HG02610 (cell line): Measurements from ENCODE around the gene PRKG2.

Experiments used
- ATAC-seq: cut with Tn5 transposase; IDR thresholded peaks from one replicate; pipeline ENCODE4 v1.9.1; 2021; ENCODE audit warnings: mild to moderate bottlenecking, moderate library complexity; ENCODE audit not compliant: unreplicated experiment

PRKG2 gene

DNA sequence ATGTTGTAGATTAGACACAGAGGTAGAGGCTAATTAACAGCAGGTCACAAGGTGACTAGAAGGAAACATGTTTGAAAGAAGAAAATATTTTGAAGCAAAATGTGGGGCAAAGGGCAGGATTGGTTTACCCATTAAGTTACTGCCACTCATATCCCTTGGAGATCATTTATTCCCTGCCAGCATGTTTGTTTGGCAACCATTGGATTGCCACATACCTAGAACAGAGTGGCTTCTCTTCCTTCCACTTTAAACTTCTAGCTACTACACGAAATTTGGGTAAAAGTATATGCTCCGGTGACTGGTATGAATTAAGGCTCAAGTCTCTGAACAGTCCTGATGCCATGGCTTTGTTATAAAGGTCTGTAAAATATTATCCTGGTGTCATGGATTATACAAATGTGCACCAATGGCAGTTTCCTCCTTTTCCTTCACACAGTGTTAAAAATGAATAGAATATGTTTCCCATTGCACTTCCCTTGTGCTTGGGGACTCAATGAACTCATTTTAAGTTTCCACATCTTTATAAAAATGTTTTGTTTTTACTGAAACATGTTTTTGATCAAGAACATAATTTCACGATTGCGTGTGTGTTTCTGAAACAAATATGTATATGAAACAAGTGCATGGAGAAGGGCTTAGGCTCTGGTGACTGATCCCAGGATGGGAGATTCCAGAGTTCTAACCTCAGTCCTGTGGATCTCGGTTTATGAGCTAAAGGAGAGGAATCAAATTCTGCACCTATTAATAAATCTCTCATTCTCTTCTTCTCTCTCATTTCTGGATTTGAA is 172.2 kb downstream of the PRKG2 start:
- ATAC-seq = no peak

DNA sequence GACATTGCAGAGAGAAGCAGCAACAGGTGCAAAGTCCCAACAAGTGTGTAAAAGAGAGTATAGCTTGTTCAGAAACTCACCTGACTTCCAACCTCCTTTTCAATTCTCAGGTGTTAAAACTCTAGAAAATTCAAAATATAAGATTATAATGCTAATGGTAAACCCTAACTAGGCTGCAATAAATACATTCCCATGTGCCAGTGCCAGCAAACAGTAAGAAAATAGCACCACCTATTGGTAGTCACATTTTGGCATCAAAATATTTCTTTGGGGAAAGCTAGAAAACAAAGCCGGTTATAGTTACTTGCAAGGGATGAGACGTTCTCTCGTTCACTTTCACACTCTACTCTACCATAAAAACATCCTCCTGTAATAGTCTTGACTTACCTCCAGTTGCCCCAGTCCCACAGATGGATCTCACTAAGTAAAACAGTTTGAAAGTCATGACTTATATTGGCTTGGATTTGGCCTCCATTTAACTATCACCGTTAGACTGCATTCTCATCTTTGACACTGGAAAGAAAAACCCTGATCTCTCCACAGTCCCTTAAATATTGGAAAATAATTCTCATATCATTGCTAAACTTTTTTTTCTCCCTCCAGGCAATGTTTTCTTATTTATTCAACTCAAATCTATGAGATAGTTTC is 174.9 kb downstream of the PRKG2 start:
- ATAC-seq = no peak

DNA sequence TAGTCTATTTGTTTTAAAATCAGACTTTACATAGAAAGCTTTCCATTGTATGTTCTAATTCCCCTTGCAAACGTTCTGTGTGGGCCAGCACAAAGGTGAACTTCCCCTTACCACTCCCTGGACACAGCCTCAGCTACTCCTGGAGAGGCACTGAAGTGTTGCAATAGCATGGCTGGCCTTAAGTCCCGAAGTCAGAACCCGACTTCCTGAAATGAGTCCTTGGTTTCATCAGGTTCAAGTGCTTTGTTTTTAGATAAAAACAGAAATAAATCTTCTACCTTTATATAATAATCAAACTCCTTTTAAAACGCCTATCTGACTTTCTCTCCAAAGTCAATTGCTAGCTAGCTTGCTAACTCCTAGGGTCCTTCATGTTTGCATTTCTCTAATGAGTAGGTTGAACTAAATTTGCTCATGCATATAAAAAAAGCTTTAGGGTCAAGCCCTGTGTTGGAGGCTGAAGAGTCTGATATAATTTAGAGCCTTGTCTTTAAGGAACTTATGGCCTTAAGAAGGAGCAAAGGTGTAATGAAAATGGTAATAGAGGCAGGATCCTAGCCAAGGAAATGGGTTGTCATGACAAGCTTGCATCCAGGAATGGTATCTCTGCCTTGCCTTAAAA is 175.6 kb downstream of the PRKG2 start:
- no peak for ATAC-seq

DNA sequence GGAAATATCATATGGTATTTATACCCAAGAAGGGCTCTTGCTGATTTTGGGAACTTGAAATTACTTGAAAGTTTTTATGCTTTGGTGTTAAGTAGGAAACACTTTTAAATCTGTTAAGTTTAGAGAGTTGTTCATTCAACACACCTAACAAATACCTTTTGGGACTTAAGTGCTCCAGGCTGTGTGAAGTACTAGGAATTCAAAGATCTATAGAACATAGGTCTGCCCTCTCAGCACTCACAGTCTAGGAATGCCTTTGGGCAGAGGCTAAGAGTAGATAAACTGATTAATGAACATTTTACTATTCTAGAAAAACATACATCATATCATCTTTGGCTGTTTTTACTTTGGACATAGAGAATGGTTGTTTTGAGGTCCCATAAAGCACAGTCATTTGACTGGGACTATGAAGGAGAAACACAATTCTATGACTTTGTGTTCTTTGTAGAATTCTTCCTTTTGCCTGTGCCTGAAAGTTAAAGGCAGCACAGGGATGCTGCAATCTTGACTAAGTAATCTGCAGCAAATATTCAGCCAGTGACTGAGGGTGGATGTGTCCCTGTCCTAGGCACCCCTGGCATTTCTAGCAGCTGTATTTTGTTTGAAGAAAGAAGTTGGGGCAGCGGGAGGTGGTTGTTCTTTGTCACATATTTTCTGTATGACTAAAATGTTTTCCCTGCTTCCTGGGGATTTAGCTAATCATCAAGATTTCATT is 176.2 kb downstream of the PRKG2 start:
- ATAC-seq = no peak
